Measurements from ENCODE around the gene RECQL. TPM values are rescaled to one million over a fixed set of nuclear protein-coding genes. Genes with fewer than 3 reads are reported as not detected.

The RECQL gene
- total and polyA plus RNA-seq, 9 of the 15 experiments (the other 6 are each of a cell fraction or from before 2014, with no cell fraction given): 22.2 to 44.7 (median 28.5) TPM

GRCh38 chr12:21502872-21503271, 1.4 kb upstream of the RECQL start:
- Histone ChIP-seq H3K4me3 (peak overlapping the region; percentile 100), H3K79me2 (ENCODE audit: control insufficient read depth, insufficient read depth, low read length) (peaks cover 61% of the 10 kb centered on the region), H4K20me1 (replicated peaks; ENCODE audit: control insufficient read depth, insufficient read depth, low read length) (0 out of 2 replicates have a peak, but pooled peaks cover 3% of the 10 kb centered on the region), H3K9ac (ENCODE audit: insufficient read depth in 1 of 2, low read depth in 2 of 2, low read length in 2 of 2) (peak overlapping the region; percentile 83 to 96), H3K36me3 (ENCODE audit: control insufficient read depth, insufficient read depth, low read length) (peaks cover 13% of the 10 kb centered on the region; the same call in 2 of the 3 replicates), H3K4me2 (ENCODE audit: insufficient read depth, low read length) (peak overlapping the region; percentile 89), H3K4me1 (replicated peaks in 1 of 2; ENCODE audit: control insufficient read depth in 2 of 2, insufficient read depth in 2 of 2, low read length in 2 of 2) (peaks cover 0 to 13% of the 10 kb centered on the region in 2 experiments; a peak in 2 of 5 replicates), H2AFZ (ENCODE audit: low read depth, low read length) (no peak overlapping the region), H3K27ac (ENCODE audit: extremely low read depth, low read depth, low read length) (no peak overlapping the region), H3K9me1 (ENCODE audit: control insufficient read depth, insufficient read depth, low read length) (no peaks in the 10 kb centered on the region), H3K9me3 (replicated peaks; ENCODE audit: control insufficient read depth, insufficient read depth, low read depth, low read length) (no peaks in the 10 kb centered on the region), H3K27me3 (ENCODE audit: control insufficient read depth in 2 of 2, insufficient read depth in 2 of 2, low read length in 2 of 2) (no peaks in the 10 kb centered on the region)
- TF ChIP-seq CEBPB (tag; IDR thresholded peaks at IDR 0.05) (no peak), ATF7 (IDR thresholded peaks at IDR 0.05) (no peak)
- TSS peak; percentile 40 for BruUV-seq (replicated peaks)
- DNase-seq (ENCODE audit: extremely low read depth in 1 of 4, low spot score in 3 of 4) (peak in 1 of 4 experiments; percentile 16), ATAC-seq (peak; percentile 25; the same call in 1 of the 3 replicates), FAIRE-seq (no peak)
- POLR2A ChIA-PET: interaction anchor here (2.3 kb wide), 1 partner anchor 8 kb away, joined by 12 read pairs; no protein-coding TSS in a partner anchor
- CTCF ChIA-PET (ENCODE audit: low intra/inter-chr PET ratio): no interaction called here
- intact Hi-C loops (cut with micrococcal nuclease) (loop anchor here (5.0 to 10.0 kb wide), 2 partner anchors 152 to 174 kb away; partner anchors contain the start of gene LDHB), in situ Hi-C loops (cut with MboI) (no loop called here)
- WGBS (ENCODE audit: insufficient coverage, low coverage, missing lambda C conversion rate): 40% methylated on average over 1 of the region's 1 CpG

DNA sequence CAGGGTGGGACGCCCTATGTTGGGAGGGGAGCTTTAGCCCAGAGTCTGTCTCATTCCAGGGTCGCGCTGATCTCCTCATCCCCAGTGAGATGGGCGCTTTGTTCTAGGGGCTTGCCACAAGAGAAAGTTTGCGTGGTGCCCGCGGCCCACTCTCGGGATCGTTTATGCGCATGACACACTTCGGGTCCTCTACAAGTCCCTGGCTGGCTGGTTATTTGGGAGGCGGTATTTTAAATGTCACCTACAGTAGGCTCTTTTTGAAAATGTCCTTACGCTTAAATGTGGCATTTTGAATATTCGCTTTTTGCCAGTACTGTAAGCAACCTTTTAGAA, 695 bp upstream of the RECQL start:
- no peak for TF ChIP-seq DIDO1 (tag; IDR thresholded peaks at IDR 0.05; ENCODE audit: low read depth)
- TF ChIP-seq NRF1 (conservative IDR thresholded peaks at IDR 0.05 in 1 of 2, IDR thresholded peaks at IDR 0.05 in 1 of 2): peak; percentile 41 to 51
- TF ChIP-seq GTF2A2 (tag; IDR thresholded peaks at IDR 0.05): no peak
- Histone ChIP-seq H3K79me2 (ENCODE audit: control insufficient read depth, insufficient read depth, low read length) (peaks cover 61% of the 10 kb centered on the region), H3K27ac (ENCODE audit: extremely low read depth, low read depth, low read length) (peak overlapping the region; percentile 92), H3K9ac (ENCODE audit: insufficient read depth in 1 of 2, low read depth in 2 of 2, low read length in 2 of 2) (peak overlapping the region; percentile 96 to 98), H3K36me3 (ENCODE audit: control insufficient read depth, insufficient read depth, low read length) (peaks cover 14% of the 10 kb centered on the region; the same call in 2 of the 3 replicates), H4K20me1 (replicated peaks; ENCODE audit: control insufficient read depth, insufficient read depth, low read length) (0 out of 2 replicates have a peak, but pooled peaks cover 3% of the 10 kb centered on the region), H3K4me3 (peak overlapping the region; percentile 100), H3K9me3 (replicated peaks; ENCODE audit: control insufficient read depth, insufficient read depth, low read depth, low read length) (no peaks in the 10 kb centered on the region), H3K9me1 (ENCODE audit: control insufficient read depth, insufficient read depth, low read length) (no peaks in the 10 kb centered on the region), H3K4me1 (replicated peaks in 1 of 2; ENCODE audit: control insufficient read depth in 2 of 2, insufficient read depth in 2 of 2, low read length in 2 of 2) (peaks cover 0 to 13% of the 10 kb centered on the region in 2 experiments; a peak in 2 of 5 replicates), H2AFZ (ENCODE audit: low read depth, low read length) (peak overlapping the region; percentile 85), H3K4me2 (ENCODE audit: insufficient read depth, low read length) (peak overlapping the region; percentile 89), H3K27me3 (ENCODE audit: control insufficient read depth in 2 of 2, insufficient read depth in 2 of 2, low read length in 2 of 2) (no peaks in the 10 kb centered on the region)
- intact Hi-C loops (cut with micrococcal nuclease) (loop anchor here (5.0 to 10.0 kb wide), 2 partner anchors 153 to 175 kb away; partner anchors contain the start of gene LDHB), in situ Hi-C loops (cut with MboI) (no loop called here)
- WGBS (ENCODE audit: insufficient coverage, low coverage, missing lambda C conversion rate): 0% methylated on average over 8 of the region's 14 CpGs
- CTCF ChIA-PET (ENCODE audit: low intra/inter-chr PET ratio): no interaction called here
- POLR2A ChIA-PET: interaction anchor here (0.8 to 2.3 kb wide), 4 partner anchors 9 to 189 kb away, joined by 3 to 12 read pairs (median 4); no protein-coding TSS in a partner anchor
- FAIRE-seq: no peak
- peak; percentile 54 for ATAC-seq
- no TSS peak for BruUV-seq (replicated peaks)
- peak in 2 of 4 experiments; percentile 11 to 34 for DNase-seq (ENCODE audit: extremely low read depth in 1 of 4, low spot score in 3 of 4)
